Activated CD4-positive, alpha-beta memory T cell treated with anti-CD3 and anti-CD28 coated beads, Interleukin-2, amount 10 ng/mL, durations not matched to agents 7 days and 5 days (primary cell): ENCODE data around the gene GLDN. TPM values are rescaled to one million over a fixed set of nuclear protein-coding genes. Genes with fewer than 3 reads are reported as not detected.

Experiments used
- CTCF ChIA-PET: fragments of 350-600 bp; sonication (Branson Sonifier 250); formaldehyde crosslinking; loops from one replicate; lab custom pipeline; 2021; ENCODE audit warnings: antibody characterized with exemption, inconsistent platforms; lab: Charles Lee
- POLR2A ChIA-PET: fragments of 350-600 bp; sonication (Branson Sonifier 250); formaldehyde crosslinking; loops from one replicate; lab custom pipeline; 2021; ENCODE audit warnings: antibody characterized with exemption; lab: Charles Lee
- DNase-seq: peaks from one replicate; pipeline ENCODE4 v3.0.0-alpha.2; 2020
- H3K27ac Mint-ChIP-seq: one replicate; pipeline ENCODE4 v1.8.0; 2021; ENCODE audit warnings: mild to moderate bottlenecking, mixed read lengths
- H3K27me3 Mint-ChIP-seq: one replicate; pipeline ENCODE4 v1.8.0; 2021; ENCODE audit warnings: mixed read lengths
- H3K36me3 Mint-ChIP-seq: one replicate; pipeline ENCODE4 v1.8.0; 2021; ENCODE audit warnings: low read depth, mixed read lengths
- H3K4me1 Mint-ChIP-seq: one replicate; pipeline ENCODE4 v1.8.0; 2021; ENCODE audit warnings: mixed read lengths
- H3K4me3 Mint-ChIP-seq: one replicate; pipeline ENCODE4 v1.8.0; 2021; ENCODE audit warnings: mild to moderate bottlenecking, mixed read lengths
- H3K9me3 Mint-ChIP-seq: one replicate; pipeline ENCODE4 v1.8.0; 2021; ENCODE audit warnings: mixed read lengths
- total RNA-seq, 2 experiments: library from RNA; stranded (reverse); gene quantifications; one replicate each; pipeline ENCODE4 v1.2.3, GENCODE V29; 2021

GLDN gene
- total RNA-seq: not detected

DNA sequence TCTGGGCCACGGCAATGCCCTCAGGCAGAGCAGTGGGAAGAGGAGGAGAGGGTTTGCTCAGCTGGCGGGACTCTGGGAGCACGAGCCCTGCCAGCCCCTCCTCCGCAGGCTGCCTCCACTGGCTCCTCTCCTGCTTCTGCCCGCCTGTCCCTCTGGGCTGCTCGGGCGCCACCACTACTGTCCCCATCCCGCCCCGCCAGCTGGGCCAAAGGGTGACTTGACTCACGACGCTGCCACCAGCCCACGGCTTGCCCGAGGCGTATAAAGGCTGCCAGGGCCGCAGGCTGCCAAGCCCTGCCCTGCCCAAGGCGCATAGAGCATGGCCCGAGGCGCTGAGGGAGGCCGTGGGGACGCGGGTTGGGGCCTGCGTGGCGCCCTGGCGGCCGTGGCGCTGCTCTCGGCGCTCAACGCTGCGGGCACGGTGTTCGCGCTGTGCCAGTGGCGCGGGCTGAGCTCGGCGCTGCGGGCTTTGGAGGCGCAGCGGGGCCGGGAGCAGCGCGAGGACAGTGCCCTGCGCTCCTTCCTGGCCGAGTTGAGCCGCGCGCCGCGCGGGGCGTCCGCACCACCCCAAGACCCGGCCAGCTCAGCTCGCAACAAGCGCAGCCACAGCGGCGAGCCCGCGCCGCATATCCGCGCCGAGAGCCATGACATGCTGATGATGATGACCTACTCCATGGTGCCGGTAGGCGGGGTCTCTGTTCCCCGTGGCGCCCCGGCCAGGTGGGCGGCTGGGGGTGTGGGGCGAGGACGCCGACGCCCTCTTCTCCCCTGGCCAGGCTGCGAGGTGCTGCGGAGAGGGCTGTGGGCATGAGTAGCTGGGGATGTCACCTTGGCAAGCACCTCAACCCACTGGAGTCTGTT is at the start of gene GLDN:
Gene GLDN, plus strand, starts transcription at position 290 of the 861 bp plus-strand sequence. Its CDS starts 30 bp downstream, at position 320.
- no peak within 1 kb of the TSS for H3K27ac Mint-ChIP-seq
- POLR2A ChIA-PET: no interaction called here
- H3K36me3 Mint-ChIP-seq: no peaks in the 10 kb centered on the region
- no peaks in the 10 kb centered on the region for H3K4me1 Mint-ChIP-seq
- H3K9me3 Mint-ChIP-seq: no peaks in the 10 kb centered on the region
- H3K4me3 Mint-ChIP-seq: no peak within 1 kb of the TSS
- DNase-seq: no peak
- CTCF ChIA-PET: no interaction called here
- peaks cover 22% of the 10 kb centered on the region for H3K27me3 Mint-ChIP-seq

DNA sequence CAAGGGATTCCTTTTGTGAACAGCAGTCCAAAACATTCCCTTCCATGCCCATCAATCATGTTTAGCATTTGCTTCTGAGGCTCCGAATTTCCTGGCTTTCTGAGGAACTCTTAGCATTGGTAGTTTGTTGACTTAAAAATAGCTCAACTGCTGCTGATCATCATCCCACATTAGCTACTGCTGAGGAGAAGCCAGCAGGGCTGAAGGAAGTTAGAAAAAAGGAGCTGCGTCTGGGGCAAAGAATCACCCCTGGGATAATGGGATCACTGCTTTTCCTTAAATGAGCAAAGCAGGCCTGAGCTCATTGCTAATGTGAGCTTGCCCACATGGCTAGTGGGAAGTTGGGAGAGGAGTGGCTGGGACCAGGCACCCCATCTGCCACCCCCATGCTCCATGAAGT is 42.8 kb upstream of the GLDN start:
- no peaks in the 10 kb centered on the region for H3K36me3 Mint-ChIP-seq
- CTCF ChIA-PET: interaction anchor here (1.6 kb wide), 1 partner anchor 136 kb away, joined by 4 read pairs; no protein-coding TSS in a partner anchor

GRCh38 chr15:51299187-51300015 is 42.1 kb upstream of the GLDN start:
- Mint-ChIP-seq H3K4me1 (no peaks in the 10 kb centered on the region), H3K9me3 (no peaks in the 10 kb centered on the region)
- CTCF ChIA-PET: interaction anchor here (1.6 kb wide), 1 partner anchor 136 kb away, joined by 4 read pairs; no protein-coding TSS in a partner anchor

More for the DNA sequence above, 42.8 kb upstream of the GLDN start:
- Mint-ChIP-seq H3K9me3 (no peaks in the 10 kb centered on the region), H3K27ac (no peak overlapping the region), H3K4me1 (no peaks in the 10 kb centered on the region), H3K27me3 (peaks cover 19% of the 10 kb centered on the region), H3K4me3 (no peak overlapping the region)
- DNase-seq: no peak
- POLR2A ChIA-PET: no interaction called here

GRCh38 chr15:51302480-51302879 is 39.0 kb upstream of the GLDN start:
- no peaks in the 10 kb centered on the region for H3K9me3 Mint-ChIP-seq
- no peaks in the 10 kb centered on the region for H3K4me1 Mint-ChIP-seq
- H3K27ac Mint-ChIP-seq: no peak overlapping the region
- no peaks in the 10 kb centered on the region for H3K36me3 Mint-ChIP-seq
- H3K4me3 Mint-ChIP-seq: no peak overlapping the region
- peaks cover 30% of the 10 kb centered on the region for H3K27me3 Mint-ChIP-seq
- ChIA-PET CTCF (no interaction called here), POLR2A (no interaction called here)
- no peak for DNase-seq

More at GRCh38 chr15:51299187-51300015, 42.1 kb upstream of the GLDN start:
- Mint-ChIP-seq H3K4me3 (no peak overlapping the region), H3K36me3 (no peaks in the 10 kb centered on the region), H3K27ac (no peak overlapping the region), H3K27me3 (peaks cover 21% of the 10 kb centered on the region)
- no peak for DNase-seq
- POLR2A ChIA-PET: no interaction called here

GRCh38 chr15:51303462-51303980 is 37.9 kb upstream of the GLDN start:
- H3K4me1 Mint-ChIP-seq: no peaks in the 10 kb centered on the region
- CTCF ChIA-PET: interaction anchor here (0.8 kb wide), 1 partner anchor 21 kb away, joined by 3 read pairs; no protein-coding TSS in a partner anchor
- no peaks in the 10 kb centered on the region for H3K9me3 Mint-ChIP-seq
- peaks cover 30% of the 10 kb centered on the region for H3K27me3 Mint-ChIP-seq
- H3K4me3 Mint-ChIP-seq: no peak overlapping the region
- H3K27ac Mint-ChIP-seq: no peak overlapping the region
- no peaks in the 10 kb centered on the region for H3K36me3 Mint-ChIP-seq
- POLR2A ChIA-PET: no interaction called here
- DNase-seq: no peak

- Mint-ChIP-seq H3K27me3 (peaks cover 23% of the 10 kb centered on the region), H3K4me1 (no peaks in the 10 kb centered on the region), H3K9me3 (no peaks in the 10 kb centered on the region), H3K27ac (no peak overlapping the region), H3K36me3 (no peaks in the 10 kb centered on the region), H3K4me3 (no peak overlapping the region)
- no peak for DNase-seq
- CTCF ChIA-PET: no interaction called here
- POLR2A ChIA-PET: no interaction called here
Observed at GRCh38 chr15:51307325-51307724, 34.1 kb upstream of the GLDN start.

DNA sequence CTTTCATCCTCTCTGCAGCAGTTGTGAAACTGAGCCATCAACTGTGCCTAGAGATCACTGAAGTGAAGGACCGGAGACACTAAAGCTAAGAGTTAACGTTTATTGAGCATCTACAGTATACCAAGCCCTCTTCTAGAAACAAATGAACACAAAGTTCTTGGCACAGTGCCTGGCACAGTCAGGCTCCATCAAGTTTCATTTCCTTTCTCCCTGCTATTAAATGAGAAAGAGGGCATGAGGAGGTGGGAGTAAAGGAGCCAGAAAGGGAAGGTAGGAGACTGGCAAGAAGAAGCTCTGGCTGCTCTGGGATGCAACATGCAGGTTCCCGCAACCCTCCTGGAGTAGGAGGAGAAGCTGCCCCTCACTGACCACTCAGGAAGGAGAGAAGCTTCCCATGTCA is 33.6 kb upstream of the GLDN start:
- H3K4me3 Mint-ChIP-seq: no peak overlapping the region
- ChIA-PET POLR2A (no interaction called here), CTCF (no interaction called here)
- DNase-seq: no peak
- H3K27me3 Mint-ChIP-seq: peaks cover 19% of the 10 kb centered on the region
- H3K27ac Mint-ChIP-seq: no peak overlapping the region
- no peaks in the 10 kb centered on the region for H3K36me3 Mint-ChIP-seq
- H3K9me3 Mint-ChIP-seq: no peaks in the 10 kb centered on the region
- H3K4me1 Mint-ChIP-seq: no peaks in the 10 kb centered on the region

DNA sequence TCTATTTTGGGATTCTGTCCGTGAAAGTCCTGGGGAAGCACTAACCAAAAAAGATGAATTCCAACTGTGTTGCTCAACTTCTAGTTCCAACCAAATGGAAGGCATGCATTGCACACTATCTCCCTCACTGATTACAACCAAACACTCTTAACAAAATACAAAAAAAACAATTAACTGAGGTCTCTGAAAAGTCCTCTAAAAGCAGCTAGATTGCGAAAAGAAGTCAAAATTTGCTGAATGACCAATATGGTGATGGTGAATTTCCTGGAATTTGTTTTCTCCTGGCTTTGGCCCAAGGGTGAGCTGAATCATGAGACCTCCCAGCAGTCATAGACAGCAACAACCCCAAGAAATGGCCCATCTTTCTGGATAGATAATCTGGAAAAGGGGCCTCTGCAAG is 31.4 kb upstream of the GLDN start:
- DNase-seq: no peak
- POLR2A ChIA-PET: interaction anchor here (1.0 kb wide), 1 partner anchor 43 kb away, joined by 3 read pairs; no protein-coding TSS in a partner anchor
- Mint-ChIP-seq H3K27me3 (peaks cover 8% of the 10 kb centered on the region), H3K27ac (no peak overlapping the region), H3K4me1 (no peaks in the 10 kb centered on the region), H3K9me3 (no peaks in the 10 kb centered on the region), H3K4me3 (no peak overlapping the region), H3K36me3 (no peaks in the 10 kb centered on the region)
- CTCF ChIA-PET: no interaction called here

DNA sequence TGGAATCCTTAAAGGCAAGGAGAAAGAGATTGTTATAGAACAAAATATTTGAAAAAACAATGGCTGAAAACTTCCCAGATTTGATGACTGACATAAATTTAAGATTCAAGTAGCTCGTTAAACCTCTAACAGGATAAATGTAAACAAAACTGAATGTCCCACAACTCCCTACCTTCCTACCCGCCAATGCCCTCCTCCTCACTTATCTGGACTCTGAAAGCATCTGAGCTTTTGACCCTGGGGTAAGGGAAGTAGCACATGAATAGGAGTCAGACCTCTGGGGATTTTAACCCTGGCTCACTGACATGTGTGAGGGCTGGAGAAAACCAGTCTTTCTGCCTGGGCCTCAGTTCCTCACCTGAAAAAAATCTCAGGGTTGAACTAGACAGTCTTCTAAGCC is 29.9 kb upstream of the GLDN start:
- no peak for DNase-seq
- H3K4me1 Mint-ChIP-seq: no peaks in the 10 kb centered on the region
- CTCF ChIA-PET: interaction anchor here (0.6 kb wide), 1 partner anchor 241 kb away, joined by 3 read pairs; no protein-coding TSS in a partner anchor
- no peak overlapping the region for H3K27ac Mint-ChIP-seq
- no peaks in the 10 kb centered on the region for H3K36me3 Mint-ChIP-seq
- POLR2A ChIA-PET: no interaction called here
- H3K27me3 Mint-ChIP-seq: peaks cover 5% of the 10 kb centered on the region
- no peaks in the 10 kb centered on the region for H3K9me3 Mint-ChIP-seq
- H3K4me3 Mint-ChIP-seq: no peak overlapping the region

- H3K9me3 Mint-ChIP-seq: no peaks in the 10 kb centered on the region
- no peak overlapping the region for H3K4me3 Mint-ChIP-seq
- H3K4me1 Mint-ChIP-seq: no peaks in the 10 kb centered on the region
- ChIA-PET POLR2A (no interaction called here), CTCF (no interaction called here)
- H3K36me3 Mint-ChIP-seq: no peaks in the 10 kb centered on the region
- DNase-seq: no peak
- no peak overlapping the region for H3K27ac Mint-ChIP-seq
- H3K27me3 Mint-ChIP-seq: no peaks in the 10 kb centered on the region
Observed at GRCh38 chr15:51312166-51313073, 29.0 kb upstream of the GLDN start.

- H3K4me3 Mint-ChIP-seq: no peak overlapping the region
- H3K4me1 Mint-ChIP-seq: no peaks in the 10 kb centered on the region
- DNase-seq: no peak
- CTCF ChIA-PET: no interaction called here
- no peaks in the 10 kb centered on the region for H3K9me3 Mint-ChIP-seq
- H3K27me3 Mint-ChIP-seq: no peaks in the 10 kb centered on the region
- H3K36me3 Mint-ChIP-seq: no peaks in the 10 kb centered on the region
- POLR2A ChIA-PET: no interaction called here
- no peak overlapping the region for H3K27ac Mint-ChIP-seq
Observed at GRCh38 chr15:51313074-51313393, 28.4 kb upstream of the GLDN start.

DNA sequence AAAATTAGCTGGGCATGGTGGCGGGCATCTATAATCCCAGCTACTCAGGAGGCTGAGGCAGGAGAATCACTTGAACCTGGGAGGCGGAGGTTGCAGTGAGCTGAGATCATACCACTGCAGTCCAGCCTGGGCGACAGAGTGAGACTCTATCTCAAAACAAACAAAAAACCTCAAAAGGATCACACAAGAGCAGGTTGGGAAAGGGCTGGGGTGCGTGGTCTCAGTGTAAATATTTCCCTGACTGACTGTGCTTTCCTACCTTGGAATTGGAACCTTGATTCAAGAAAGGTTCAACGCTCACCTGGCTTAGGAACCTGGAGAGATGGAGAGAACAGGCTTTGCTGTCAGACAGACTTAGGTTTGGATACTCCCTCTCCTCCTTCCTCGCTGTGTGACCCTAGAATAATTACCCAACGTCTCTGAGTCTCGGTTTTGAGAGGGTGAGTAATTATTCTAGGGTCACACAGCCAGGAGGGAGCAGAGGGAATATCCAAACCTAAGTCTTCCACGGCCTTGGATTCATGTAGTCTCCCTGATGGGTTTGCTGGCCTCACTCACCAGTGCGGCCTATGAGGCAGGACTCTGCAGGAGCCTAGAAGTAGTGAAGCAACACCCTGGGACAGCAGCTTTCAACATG is 27.7 kb upstream of the GLDN start:
- CTCF ChIA-PET: no interaction called here

More for the DNA sequence above, 27.7 kb upstream of the GLDN start:
- H3K36me3 Mint-ChIP-seq: no peaks in the 10 kb centered on the region
- H3K4me1 Mint-ChIP-seq: no peaks in the 10 kb centered on the region
- no peak overlapping the region for H3K27ac Mint-ChIP-seq
- no peaks in the 10 kb centered on the region for H3K9me3 Mint-ChIP-seq
- no peak overlapping the region for H3K4me3 Mint-ChIP-seq
- no peaks in the 10 kb centered on the region for H3K27me3 Mint-ChIP-seq
- DNase-seq: no peak
- POLR2A ChIA-PET: no interaction called here
